ENCODE measurements around the gene LITAFD. TPM values are rescaled to one million over a fixed set of nuclear protein-coding genes. Genes with fewer than 3 reads are reported as not detected.

Gene LITAFD
- total RNA-seq, 1 experiment from 2014 or later, result not detected

DNA sequence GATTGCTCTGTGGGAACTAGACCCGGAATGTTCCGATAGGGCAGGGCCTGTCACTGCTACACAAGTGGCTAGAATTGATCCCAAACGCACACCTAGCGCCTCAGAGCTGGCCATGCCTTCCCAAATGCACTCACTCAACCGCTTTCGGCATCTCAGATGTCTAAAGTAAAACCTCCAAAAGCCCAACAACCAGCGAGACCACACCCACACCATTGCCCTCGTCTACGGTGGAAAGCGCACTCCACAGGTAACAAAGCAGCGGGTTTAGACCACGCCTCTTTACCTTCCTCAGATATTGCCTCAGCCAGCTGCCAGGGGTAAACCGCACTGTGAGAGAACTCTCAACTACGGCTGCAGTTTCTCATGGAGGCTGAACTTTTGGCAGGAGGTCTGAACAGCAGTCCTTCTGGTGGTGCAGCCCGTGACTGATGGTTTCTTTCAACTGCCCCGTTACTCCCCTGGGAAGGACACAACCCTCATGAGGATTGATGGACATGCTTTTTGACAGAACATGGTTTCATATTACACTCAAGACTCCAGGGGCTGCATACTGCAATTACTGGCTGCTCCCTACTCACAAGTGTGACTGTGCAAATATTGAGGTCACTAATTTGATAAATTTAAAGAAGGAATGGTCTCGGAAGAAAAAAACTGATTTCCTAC, 47.1 kb downstream of the LITAFD start:
- POLR2A ChIA-PET, result no interaction called here

DNA sequence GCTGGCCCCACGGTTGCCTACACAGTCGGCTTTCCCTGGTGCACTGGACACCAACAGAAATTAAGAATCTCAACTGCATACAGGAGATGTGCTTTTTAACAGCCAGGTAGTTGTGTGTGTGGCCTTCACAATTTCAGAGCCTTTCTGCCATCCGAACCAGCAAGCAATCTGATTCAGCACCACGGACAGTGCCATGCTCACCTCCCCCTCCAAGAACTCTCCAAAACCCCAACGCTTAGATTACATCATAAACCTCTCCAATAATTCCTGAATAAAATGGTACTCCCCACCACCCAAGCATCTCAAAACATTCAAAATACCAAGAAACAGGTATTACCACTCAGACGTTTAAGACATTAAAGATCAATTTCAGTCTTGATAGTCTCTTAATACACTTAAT, 49.7 kb downstream of the LITAFD start:
- intact Hi-C loops (cut with micrococcal nuclease), result no loop called here
- Histone ChIP-seq H2AFZ (ENCODE audit: low read depth, low read length, poor library complexity, severe bottlenecking) (no peak overlapping the region), H3K27me3 (ENCODE audit: insufficient read depth, low read length) (no peaks in the 10 kb centered on the region), H3K27ac (ENCODE audit: low read depth, low read length) (no peak overlapping the region), H3K4me3 (replicated peaks in 1 of 2; ENCODE audit: low read depth in 1 of 2, low read length in 2 of 2) (no peak overlapping the region), H3K9me2 (ENCODE audit: insufficient read depth) (no peaks in the 10 kb centered on the region), H3K79me2 (ENCODE audit: insufficient read depth, low read length) (peaks cover 100% of the 10 kb centered on the region), H4K20me1 (ENCODE audit: insufficient read depth) (peaks cover 68% of the 10 kb centered on the region; the same call in 1 of the 2 replicates), H3K9ac (ENCODE audit: low read length) (no peak overlapping the region), H3K4me1 (ENCODE audit: control insufficient read depth in 1 of 2, insufficient read depth in 2 of 2, low read length in 2 of 2) (peaks cover 4 to 9% of the 10 kb centered on the region in 2 experiments), H3K9me3 (ENCODE audit: control insufficient read depth in 1 of 2, insufficient read depth in 1 of 2, low read depth in 1 of 2, low read length in 2 of 2) (no peaks in the 10 kb centered on the region), H3K4me2 (ENCODE audit: low read length) (no peak overlapping the region), H3K36me3 (ENCODE audit: control insufficient read depth in 1 of 2, insufficient read depth in 2 of 2, low read length in 2 of 2) (peaks cover 6 to 18% of the 10 kb centered on the region in 2 experiments; a peak in 3 of 4 replicates)
- ATAC-seq, result no peak
- POLR2A ChIA-PET, result no interaction called here
- no peak for TF ChIP-seq EZH2 (IDR thresholded peaks at IDR 0.05)
- no peak for TF ChIP-seq CEBPB (IDR thresholded peaks at IDR 0.05; ENCODE audit: low read depth)
- TF ChIP-seq, protein P1, sequence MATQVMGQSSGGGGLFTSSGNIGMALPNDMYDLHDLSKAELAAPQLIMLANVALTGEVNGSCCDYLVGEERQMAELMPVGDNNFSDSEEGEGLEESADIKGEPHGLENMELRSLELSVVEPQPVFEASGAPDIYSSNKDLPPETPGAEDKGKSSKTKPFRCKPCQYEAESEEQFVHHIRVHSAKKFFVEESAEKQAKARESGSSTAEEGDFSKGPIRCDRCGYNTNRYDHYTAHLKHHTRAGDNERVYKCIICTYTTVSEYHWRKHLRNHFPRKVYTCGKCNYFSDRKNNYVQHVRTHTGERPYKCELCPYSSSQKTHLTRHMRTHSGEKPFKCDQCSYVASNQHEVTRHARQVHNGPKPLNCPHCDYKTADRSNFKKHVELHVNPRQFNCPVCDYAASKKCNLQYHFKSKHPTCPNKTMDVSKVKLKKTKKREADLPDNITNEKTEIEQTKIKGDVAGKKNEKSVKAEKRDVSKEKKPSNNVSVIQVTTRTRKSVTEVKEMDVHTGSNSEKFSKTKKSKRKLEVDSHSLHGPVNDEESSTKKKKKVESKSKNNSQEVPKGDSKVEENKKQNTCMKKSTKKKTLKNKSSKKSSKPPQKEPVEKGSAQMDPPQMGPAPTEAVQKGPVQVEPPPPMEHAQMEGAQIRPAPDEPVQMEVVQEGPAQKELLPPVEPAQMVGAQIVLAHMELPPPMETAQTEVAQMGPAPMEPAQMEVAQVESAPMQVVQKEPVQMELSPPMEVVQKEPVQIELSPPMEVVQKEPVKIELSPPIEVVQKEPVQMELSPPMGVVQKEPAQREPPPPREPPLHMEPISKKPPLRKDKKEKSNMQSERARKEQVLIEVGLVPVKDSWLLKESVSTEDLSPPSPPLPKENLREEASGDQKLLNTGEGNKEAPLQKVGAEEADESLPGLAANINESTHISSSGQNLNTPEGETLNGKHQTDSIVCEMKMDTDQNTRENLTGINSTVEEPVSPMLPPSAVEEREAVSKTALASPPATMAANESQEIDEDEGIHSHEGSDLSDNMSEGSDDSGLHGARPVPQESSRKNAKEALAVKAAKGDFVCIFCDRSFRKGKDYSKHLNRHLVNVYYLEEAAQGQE (IDR thresholded peaks at IDR 0.05; ENCODE audit: low read depth), result peak; percentile 87
- TF ChIP-seq POLR2AphosphoS5 (IDR thresholded peaks at IDR 0.05; ENCODE audit: low read depth, low read length), result no peak
- TF ChIP-seq RAD21 (IDR thresholded peaks at IDR 0.05; ENCODE audit: low read depth), result no peak
- CTCF ChIA-PET, result no interaction called here
- DNase-seq (ENCODE audit: low read depth, low spot score), result no peak
- no TSS peak for BruUV-seq (replicated peaks)
- RAD21 ChIA-PET (ENCODE audit: low non-redundant PET in 1 of 2, low total read pairs in 2 of 2, uncharacterized antibody in 2 of 2, unreplicated experiment in 2 of 2), result no interaction called here

More for the DNA sequence above, 47.1 kb downstream of the LITAFD start:
- TF ChIP-seq FOSL1 (IDR thresholded peaks at IDR 0.05; ENCODE audit: low read depth) (no peak), JUND (IDR thresholded peaks at IDR 0.05) (no peak)
- intact Hi-C loops (cut with micrococcal nuclease), result no loop called here
- H3K27me3 ChIP-seq (ENCODE audit: insufficient read depth, low read length), result no peaks in the 10 kb centered on the region
- H3K9me2 ChIP-seq (ENCODE audit: insufficient read depth), result no peaks in the 10 kb centered on the region
- no peaks in the 10 kb centered on the region for H3K4me1 ChIP-seq (ENCODE audit: control insufficient read depth in 1 of 2, insufficient read depth in 2 of 2, low read length in 2 of 2)
- no peak for ATAC-seq
- H4K20me1 ChIP-seq (ENCODE audit: insufficient read depth), result peaks cover 46% of the 10 kb centered on the region; the same call in 1 of the 2 replicates
- no peak overlapping the region for H2AFZ ChIP-seq (ENCODE audit: low read depth, low read length, poor library complexity, severe bottlenecking)
- peaks cover 11 to 22% of the 10 kb centered on the region in 2 experiments; a peak in 3 of 4 replicates for H3K36me3 ChIP-seq (ENCODE audit: control insufficient read depth in 1 of 2, insufficient read depth in 2 of 2, low read length in 2 of 2)
- no peak for DNase-seq (ENCODE audit: low read depth, low spot score)
- H3K27ac ChIP-seq (ENCODE audit: low read depth, low read length), result no peak overlapping the region
- H3K4me2 ChIP-seq (ENCODE audit: low read length), result no peak overlapping the region
- H3K4me3 ChIP-seq (replicated peaks in 1 of 2; ENCODE audit: low read depth in 1 of 2, low read length in 2 of 2), result no peak overlapping the region
- H3K9ac ChIP-seq (ENCODE audit: low read length), result no peak overlapping the region
- CTCF ChIA-PET, result no interaction called here
- peaks cover 99% of the 10 kb centered on the region for H3K79me2 ChIP-seq (ENCODE audit: insufficient read depth, low read length)
- no peaks in the 10 kb centered on the region for H3K9me3 ChIP-seq (ENCODE audit: control insufficient read depth in 1 of 2, insufficient read depth in 1 of 2, low read depth in 1 of 2, low read length in 2 of 2)
- BruUV-seq (replicated peaks), result no TSS peak
- RAD21 ChIA-PET (ENCODE audit: low non-redundant PET in 1 of 2, low total read pairs in 2 of 2, uncharacterized antibody in 2 of 2, unreplicated experiment in 2 of 2), result no interaction called here
